Mesenchymal stem cell (in vitro differentiated cells and primary cell): ENCODE data around the gene ZNF236.

ENCODE experiments used
- DNase-seq: peaks from one replicate; pipeline ENCODE4 v3.0.0-alpha.2; 2013
- H2AFZ ChIP-seq: one replicate; pipeline ENCODE4 v1.6.1; 2013; ENCODE audit warnings: low read depth, mild to moderate bottlenecking, control low read depth, inconsistent platforms, low read length, moderate library complexity
- H2AK5ac ChIP-seq: 2 replicates; pipeline ENCODE4 v1.6.1; 2013; ENCODE audit warnings: low read length, moderate library complexity, mild to moderate bottlenecking, inconsistent platforms; ENCODE audit not compliant: severe bottlenecking
- H2BK120ac ChIP-seq: one replicate; pipeline ENCODE4 v1.6.1; 2013; ENCODE audit warnings: low read depth, mild to moderate bottlenecking, inconsistent platforms, low read length, moderate library complexity
- H2BK12ac ChIP-seq, 2 experiments: one replicate each; pipeline ENCODE4 v1.6.1; 2013; ENCODE audit warnings: inconsistent platforms in 2 of 2, low read length in 2 of 2, mild to moderate bottlenecking in 2 of 2, moderate library complexity in 2 of 2, control low read depth in 1 of 2
- H2BK15ac ChIP-seq: one replicate; pipeline ENCODE4 v1.6.1; 2013; ENCODE audit warnings: mild to moderate bottlenecking, low read depth, inconsistent platforms; ENCODE audit not compliant: poor library complexity, severe bottlenecking
- H2BK5ac ChIP-seq: 2 replicates; pipeline ENCODE4 v1.6.1; 2013; ENCODE audit warnings: low read depth, mild to moderate bottlenecking, low read length, control low read depth, inconsistent platforms; ENCODE audit not compliant: poor library complexity, severe bottlenecking
- H3K14ac ChIP-seq, 2 experiments: one replicate each; pipeline ENCODE4 v1.6.1; 2013; ENCODE audit warnings: inconsistent platforms in 2 of 2, low read length in 2 of 2, control low read depth in 1 of 2, mild to moderate bottlenecking in 1 of 2, moderate library complexity in 1 of 2
- H3K18ac ChIP-seq, 2 experiments: one replicate each; pipeline ENCODE4 v1.6.1; 2013; ENCODE audit warnings: inconsistent platforms in 2 of 2, low read length in 2 of 2, control low read depth in 1 of 2, low read depth in 1 of 2, mild to moderate bottlenecking in 1 of 2
- H3K23ac ChIP-seq, 2 experiments: one replicate each; pipeline ENCODE4 v1.6.1; 2013; ENCODE audit warnings: inconsistent platforms in 2 of 2, low read length in 2 of 2, mild to moderate bottlenecking in 2 of 2, moderate library complexity in 2 of 2, control low read depth in 1 of 2
- H3K27ac ChIP-seq: 2 replicates; pipeline ENCODE4 v1.5.1; 2013; ENCODE audit warnings: mild to moderate bottlenecking, moderate library complexity, low read length, control low read depth, inconsistent platforms; ENCODE audit not compliant: poor library complexity, severe bottlenecking
- H3K27me3 ChIP-seq, 2 experiments: 2 replicates each; pipeline versions ENCODE4 v1.6.1 to v1.7.0; 2013; ENCODE audit warnings: low read length in 2 of 2, mild to moderate bottlenecking in 2 of 2, moderate library complexity in 2 of 2, control low read depth in 1 of 2, inconsistent platforms in 1 of 2; ENCODE audit not compliant: control insufficient read depth in 1 of 2, insufficient read depth in 1 of 2
- H3K36me3 ChIP-seq, 2 experiments: 2 replicates each; pipeline versions ENCODE4 v1.6.1 to v1.7.0; 2013; ENCODE audit warnings: low read length in 2 of 2, control low read depth in 1 of 2, inconsistent platforms in 1 of 2, low read depth in 1 of 2, mild to moderate bottlenecking in 1 of 2; ENCODE audit not compliant: insufficient read depth in 2 of 2, control insufficient read depth in 1 of 2
- H3K4ac ChIP-seq, 2 experiments: one replicate each; pipeline ENCODE4 v1.6.1; 2013; ENCODE audit warnings: inconsistent platforms in 2 of 2, low read length in 2 of 2, mild to moderate bottlenecking in 2 of 2, moderate library complexity in 2 of 2, control low read depth in 1 of 2, low read depth in 1 of 2
- H3K4me1 ChIP-seq: 2 replicates; pipeline ENCODE4 v1.6.1; 2013; ENCODE audit warnings: low read depth, low read length, control low read depth; ENCODE audit not compliant: control insufficient read depth, insufficient read depth
- H3K4me2 ChIP-seq: 2 replicates; pipeline ENCODE4 v1.6.1; 2013; ENCODE audit warnings: low read length, mild to moderate bottlenecking, inconsistent platforms; ENCODE audit not compliant: poor library complexity, severe bottlenecking
- H3K4me3 ChIP-seq, 2 experiments: 2 replicates each; pipeline versions ENCODE4 v1.5.1 to v1.7.0; 2013; ENCODE audit warnings: low read length in 2 of 2, mild to moderate bottlenecking in 2 of 2, control low read depth in 1 of 2, low read depth in 1 of 2; ENCODE audit not compliant: insufficient read depth in 1 of 2
- H3K79me1 ChIP-seq: replicated peaks from 2 replicates; pipeline ENCODE4 v1.6.1; 2013; ENCODE audit warnings: mild to moderate bottlenecking, control low read depth, low read length, inconsistent platforms; ENCODE audit not compliant: poor library complexity, severe bottlenecking
- H3K9ac ChIP-seq: 2 replicates; pipeline ENCODE4 v1.7.0; 2013; ENCODE audit warnings: mild to moderate bottlenecking, low read length, moderate library complexity
- H3K9me3 ChIP-seq: 2 replicates; pipeline ENCODE4 v1.7.0; 2013; ENCODE audit warnings: mild to moderate bottlenecking, low read length; ENCODE audit not compliant: control insufficient read depth
- H4K8ac ChIP-seq: one replicate; pipeline ENCODE4 v1.6.1; 2013; ENCODE audit warnings: inconsistent platforms, mild to moderate bottlenecking, low read length, moderate library complexity
- H4K91ac ChIP-seq: one replicate; pipeline ENCODE4 v1.6.1; 2013; ENCODE audit warnings: mild to moderate bottlenecking, low read length, inconsistent platforms
- WGBS: methylation state at CpG from one replicate; pipeline ENCODE4 v1.1.7; 2013; ENCODE audit warnings: mixed read lengths; 5-methylcytosine and 5-hydroxymethylcytosine counted together

Gene ZNF236

GRCh38 chr18:76920974-76921373, 98.6 kb downstream of the ZNF236 start:
- no peak overlapping the region for H2BK15ac ChIP-seq
- DNase-seq = no peak
- no peak overlapping the region for H2BK120ac ChIP-seq
- H3K14ac ChIP-seq = no peak overlapping the region
- H3K27me3 ChIP-seq = no peaks in the 10 kb centered on the region
- H3K9ac ChIP-seq = no peak overlapping the region
- no peak overlapping the region for H3K4ac ChIP-seq
- H2AK5ac ChIP-seq = no peak overlapping the region
- H2BK12ac ChIP-seq = no peak overlapping the region
- no peak overlapping the region for H3K18ac ChIP-seq
- H3K9me3 ChIP-seq = no peaks in the 10 kb centered on the region
- peaks cover 30% of the 10 kb centered on the region for H3K79me1 ChIP-seq
- WGBS = 95% methylated on average over 5 of the region's 5 CpGs
- H4K8ac ChIP-seq = no peak overlapping the region
- H3K4me3 ChIP-seq = no peak overlapping the region
- H2AFZ ChIP-seq = no peak overlapping the region
- H4K91ac ChIP-seq = no peak overlapping the region
- peaks cover 37 to 84% of the 10 kb centered on the region in 2 experiments for H3K36me3 ChIP-seq
- no peaks in the 10 kb centered on the region for H3K4me1 ChIP-seq
- H2BK5ac ChIP-seq = no peak overlapping the region
- no peak overlapping the region for H3K27ac ChIP-seq
- no peak overlapping the region for H3K4me2 ChIP-seq
- H3K23ac ChIP-seq = no peak overlapping the region

GRCh38 chr18:76922107-76922506, 99.8 kb downstream of the ZNF236 start:
- Histone ChIP-seq H3K14ac (no peak overlapping the region), H3K79me1 (peaks cover 25% of the 10 kb centered on the region), H3K36me3 (peaks cover 36 to 81% of the 10 kb centered on the region in 2 experiments), H3K18ac (no peak overlapping the region), H2AK5ac (no peak overlapping the region), H3K4me3 (no peak overlapping the region), H2AFZ (no peak overlapping the region), H2BK15ac (no peak overlapping the region), H3K9me3 (no peaks in the 10 kb centered on the region), H3K4me1 (no peaks in the 10 kb centered on the region), H2BK12ac (no peak overlapping the region), H2BK5ac (no peak overlapping the region), H3K27me3 (no peaks in the 10 kb centered on the region), H3K9ac (no peak overlapping the region), H4K91ac (no peak overlapping the region), H3K23ac (no peak overlapping the region), H4K8ac (no peak overlapping the region), H2BK120ac (no peak overlapping the region), H3K27ac (no peak overlapping the region), H3K4me2 (no peak overlapping the region), H3K4ac (no peak overlapping the region)
- WGBS = 60% methylated on average over 10 of the region's 10 CpGs
- DNase-seq = peak; percentile 50

- WGBS = 62% methylated on average over 2 of the region's 3 CpGs
- H3K4ac ChIP-seq = no peak overlapping the region
- H3K23ac ChIP-seq = no peak overlapping the region
- no peak overlapping the region for H3K18ac ChIP-seq
- no peak overlapping the region for H3K4me3 ChIP-seq
- H3K9me3 ChIP-seq = no peaks in the 10 kb centered on the region
- H2BK15ac ChIP-seq = no peak overlapping the region
- peak; percentile 29 for DNase-seq
- H2BK12ac ChIP-seq = no peak overlapping the region
- peaks cover 26% of the 10 kb centered on the region for H3K79me1 ChIP-seq
- H2AFZ ChIP-seq = no peak overlapping the region
- H3K9ac ChIP-seq = no peak overlapping the region
- no peak overlapping the region for H4K8ac ChIP-seq
- H3K27ac ChIP-seq = no peak overlapping the region
- no peaks in the 10 kb centered on the region for H3K4me1 ChIP-seq
- H2BK5ac ChIP-seq = no peak overlapping the region
- H3K36me3 ChIP-seq = peaks cover 42 to 81% of the 10 kb centered on the region in 2 experiments
- H2AK5ac ChIP-seq = no peak overlapping the region
- H2BK120ac ChIP-seq = no peak overlapping the region
- no peak overlapping the region for H3K14ac ChIP-seq
- no peak overlapping the region for H3K4me2 ChIP-seq
- H3K27me3 ChIP-seq = no peaks in the 10 kb centered on the region
- no peak overlapping the region for H4K91ac ChIP-seq
Measured at GRCh38 chr18:76923485-76924085, 101.2 kb downstream of the ZNF236 start.

GRCh38 chr18:76925501-76925900, 103.1 kb downstream of the ZNF236 start:
- H3K4me3 ChIP-seq = no peak overlapping the region
- no peak overlapping the region for H2AFZ ChIP-seq
- no peak overlapping the region for H2BK15ac ChIP-seq
- H2AK5ac ChIP-seq = no peak overlapping the region
- H3K4me1 ChIP-seq = no peaks in the 10 kb centered on the region
- no peak overlapping the region for H3K9ac ChIP-seq
- H3K23ac ChIP-seq = no peak overlapping the region
- H3K27ac ChIP-seq = no peak overlapping the region
- peaks cover 34 to 85% of the 10 kb centered on the region in 2 experiments for H3K36me3 ChIP-seq
- H2BK5ac ChIP-seq = no peak overlapping the region
- no peak overlapping the region for H3K14ac ChIP-seq
- WGBS = 91% methylated on average over 8 of the region's 8 CpGs
- no peak overlapping the region for H2BK120ac ChIP-seq
- peaks cover 22% of the 10 kb centered on the region for H3K79me1 ChIP-seq
- no peaks in the 10 kb centered on the region for H3K27me3 ChIP-seq
- H4K91ac ChIP-seq = no peak overlapping the region
- DNase-seq = no peak
- no peak overlapping the region for H4K8ac ChIP-seq
- H2BK12ac ChIP-seq = no peak overlapping the region
- no peak overlapping the region for H3K4ac ChIP-seq
- H3K4me2 ChIP-seq = no peak overlapping the region
- no peaks in the 10 kb centered on the region for H3K9me3 ChIP-seq
- H3K18ac ChIP-seq = no peak overlapping the region
